ENCODE measurements around the gene TLX2. TPM values are rescaled to one million over a fixed set of nuclear protein-coding genes. Genes with fewer than 3 reads are reported as not detected.
A peak's percentile ranks its signal among the peaks of the same experiment; 100 is the strongest.

TLX2 gene
- total RNA-seq, 1 experiment from 2014 or later: not detected

DNA sequence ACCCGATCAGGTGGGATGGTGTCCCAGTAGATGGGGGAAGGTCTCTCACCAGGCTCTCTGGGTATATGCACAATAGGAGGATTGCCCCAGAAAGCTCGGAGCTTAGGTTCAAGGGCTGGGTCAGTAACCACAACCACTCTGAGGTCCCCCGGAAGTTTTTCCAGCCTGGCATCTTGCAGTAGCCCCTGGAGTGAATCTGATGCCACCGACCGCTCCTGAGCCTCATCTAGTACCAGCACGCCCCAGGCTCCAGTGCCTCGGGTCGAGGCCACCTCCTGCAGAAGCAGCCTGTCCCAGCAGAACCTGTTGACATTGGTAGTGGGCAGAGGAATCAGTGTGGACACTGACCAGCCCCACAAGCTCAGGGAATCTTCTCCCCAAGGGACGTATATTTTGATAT lies 9.8 kb downstream of the TLX2 start:
- TF ChIP-seq, protein P1, sequence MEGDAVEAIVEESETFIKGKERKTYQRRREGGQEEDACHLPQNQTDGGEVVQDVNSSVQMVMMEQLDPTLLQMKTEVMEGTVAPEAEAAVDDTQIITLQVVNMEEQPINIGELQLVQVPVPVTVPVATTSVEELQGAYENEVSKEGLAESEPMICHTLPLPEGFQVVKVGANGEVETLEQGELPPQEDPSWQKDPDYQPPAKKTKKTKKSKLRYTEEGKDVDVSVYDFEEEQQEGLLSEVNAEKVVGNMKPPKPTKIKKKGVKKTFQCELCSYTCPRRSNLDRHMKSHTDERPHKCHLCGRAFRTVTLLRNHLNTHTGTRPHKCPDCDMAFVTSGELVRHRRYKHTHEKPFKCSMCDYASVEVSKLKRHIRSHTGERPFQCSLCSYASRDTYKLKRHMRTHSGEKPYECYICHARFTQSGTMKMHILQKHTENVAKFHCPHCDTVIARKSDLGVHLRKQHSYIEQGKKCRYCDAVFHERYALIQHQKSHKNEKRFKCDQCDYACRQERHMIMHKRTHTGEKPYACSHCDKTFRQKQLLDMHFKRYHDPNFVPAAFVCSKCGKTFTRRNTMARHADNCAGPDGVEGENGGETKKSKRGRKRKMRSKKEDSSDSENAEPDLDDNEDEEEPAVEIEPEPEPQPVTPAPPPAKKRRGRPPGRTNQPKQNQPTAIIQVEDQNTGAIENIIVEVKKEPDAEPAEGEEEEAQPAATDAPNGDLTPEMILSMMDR (conservative IDR thresholded peaks at IDR 0.05; ENCODE audit: low read depth, low read length): no peak
- TF ChIP-seq EZH2 (IDR thresholded peaks at IDR 0.05; ENCODE audit: borderline replicate concordance, low read depth, low read length, poor library complexity, severe bottlenecking): no peak
- intact Hi-C loops (cut with micrococcal nuclease; ENCODE audit: unreplicated experiment): no loop called here
- Histone ChIP-seq H3K27me3 (replicated peaks; ENCODE audit: insufficient read depth, low read depth, low read length, poor library complexity) (peaks cover 15% of the 10 kb centered on the region), H3K4me3 (ENCODE audit: low read depth, low read length, poor library complexity, severe bottlenecking) (no peak overlapping the region), H3K9me3 (ENCODE audit: low read depth, low read length, poor library complexity, severe bottlenecking) (no peaks in the 10 kb centered on the region), H3K4me1 (ENCODE audit: insufficient read depth, low read length, poor library complexity, severe bottlenecking) (peaks cover 8% of the 10 kb centered on the region), H3K36me3 (ENCODE audit: insufficient read depth, low read length, poor library complexity, severe bottlenecking) (peaks cover 25% of the 10 kb centered on the region), H3K27ac (ENCODE audit: low read depth, low read length, poor library complexity, severe bottlenecking) (no peak overlapping the region)
- CTCF ChIA-PET: no interaction called here
- no TSS peak for BruUV-seq (replicated peaks)
- DNase-seq (ENCODE audit: low spot score): no peak
- POLR2A ChIA-PET (ENCODE audit: low non-redundant PET): no interaction called here

DNA sequence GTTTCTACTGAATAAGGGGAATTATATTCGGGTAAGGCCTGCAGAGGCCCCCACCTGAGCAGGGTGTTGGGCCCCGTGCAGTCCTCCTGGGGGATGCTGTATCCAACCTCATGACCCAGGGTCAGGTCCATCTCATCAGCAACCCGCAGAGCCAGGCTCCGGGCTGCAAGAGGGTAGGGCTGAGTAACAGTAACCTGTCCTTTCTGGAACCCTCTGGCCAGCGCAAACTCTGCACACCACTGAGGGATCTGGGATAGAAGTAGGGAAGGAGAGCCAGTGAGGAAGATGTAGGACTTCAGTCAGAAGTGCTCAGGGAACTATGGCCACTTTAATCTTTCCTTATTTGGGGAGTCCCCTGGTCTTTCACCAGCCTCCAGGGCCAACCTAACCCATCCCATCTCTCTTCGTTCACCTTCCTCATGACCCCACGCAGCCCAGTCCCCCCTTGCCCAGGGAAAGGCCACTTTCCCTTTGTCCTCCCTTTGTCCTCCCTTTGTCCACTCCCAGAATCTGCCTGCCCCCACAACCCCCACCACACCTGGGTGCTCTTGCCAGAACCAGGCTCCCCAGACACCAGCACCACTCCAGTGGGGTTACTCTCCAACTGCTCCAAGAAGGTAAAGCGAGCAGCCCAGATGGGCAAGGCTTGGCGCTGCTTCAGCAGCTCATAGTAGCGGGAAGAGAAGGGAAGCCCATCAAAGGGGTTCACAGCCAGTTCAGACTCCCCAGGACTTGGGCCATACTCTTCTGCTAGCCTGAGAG lies 10.9 kb downstream of the TLX2 start:
- intact Hi-C loops (cut with micrococcal nuclease; ENCODE audit: unreplicated experiment): no loop called here
- Histone ChIP-seq H3K4me3 (ENCODE audit: low read depth, low read length, poor library complexity, severe bottlenecking) (no peak overlapping the region), H3K27me3 (replicated peaks; ENCODE audit: insufficient read depth, low read depth, low read length, poor library complexity) (peaks cover 4% of the 10 kb centered on the region), H3K4me1 (ENCODE audit: insufficient read depth, low read length, poor library complexity, severe bottlenecking) (peaks cover 8% of the 10 kb centered on the region), H3K9me3 (ENCODE audit: low read depth, low read length, poor library complexity, severe bottlenecking) (no peaks in the 10 kb centered on the region), H3K36me3 (ENCODE audit: insufficient read depth, low read length, poor library complexity, severe bottlenecking) (peaks cover 25% of the 10 kb centered on the region), H3K27ac (ENCODE audit: low read depth, low read length, poor library complexity, severe bottlenecking) (no peak overlapping the region)
- no TSS peak for BruUV-seq (replicated peaks)
- ChIA-PET CTCF (no interaction called here), POLR2A (ENCODE audit: low non-redundant PET) (no interaction called here)
- no peak for DNase-seq (ENCODE audit: low spot score)
- TF ChIP-seq EZH2 (IDR thresholded peaks at IDR 0.05; ENCODE audit: borderline replicate concordance, low read depth, low read length, poor library complexity, severe bottlenecking): no peak
- TF ChIP-seq, protein P1 (conservative IDR thresholded peaks at IDR 0.05; ENCODE audit: low read depth, low read length): no peak

DNA sequence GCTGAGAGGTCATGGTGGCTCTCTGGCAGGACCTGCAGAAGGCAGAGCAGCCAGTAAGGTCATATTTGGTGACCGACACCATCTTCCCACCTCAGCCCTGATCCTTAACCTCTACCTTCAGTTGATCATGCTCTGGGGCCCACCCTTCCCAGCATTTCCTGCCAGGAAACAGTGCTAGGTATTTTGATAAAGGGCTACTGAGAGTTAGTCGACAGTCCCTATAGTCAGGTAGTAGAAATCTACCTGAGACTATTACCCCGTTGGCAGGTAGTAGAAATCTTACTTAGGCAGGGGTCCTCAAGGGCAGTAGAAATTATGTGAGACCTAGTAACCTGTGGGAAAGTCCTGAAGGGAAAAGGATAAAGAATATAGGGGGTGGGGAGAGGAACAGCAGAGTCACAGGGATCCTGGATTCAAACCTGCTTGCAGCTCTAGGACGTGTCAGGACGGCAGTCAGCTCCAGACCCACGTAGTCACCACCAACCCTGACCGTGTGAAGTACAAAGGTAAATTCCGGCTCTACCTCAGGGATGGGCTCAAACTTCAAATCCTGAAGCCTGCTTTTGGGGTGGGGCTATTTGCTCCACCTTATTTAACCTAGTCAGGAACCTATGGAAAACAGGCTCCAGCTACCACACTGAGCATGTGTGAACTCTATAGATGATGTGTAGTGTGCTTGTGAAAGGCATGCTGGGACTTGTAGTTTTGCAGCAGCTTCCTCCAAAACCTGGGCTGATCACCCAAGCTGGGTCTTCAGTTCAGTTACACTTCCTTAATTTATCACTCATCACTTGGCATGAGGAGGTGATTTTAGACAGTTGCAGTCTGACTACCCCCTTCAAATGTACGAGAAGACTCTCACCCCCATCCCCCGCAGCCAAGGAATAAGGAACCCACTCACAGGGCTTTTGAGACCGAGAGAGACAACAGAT lies 11.7 kb downstream of the TLX2 start, which contains the start of gene DQX1:
Gene DQX1, minus strand, starts transcription at position 515 of the 932 bp plus-strand sequence. Its CDS starts 502 bp downstream, at position 13.
- no peaks in the 10 kb centered on the region for H3K9me3 ChIP-seq (ENCODE audit: low read depth, low read length, poor library complexity, severe bottlenecking)
- no peak within 1 kb of the TSS for H3K4me3 ChIP-seq (ENCODE audit: low read depth, low read length, poor library complexity, severe bottlenecking)
- H3K27me3 ChIP-seq (replicated peaks; ENCODE audit: insufficient read depth, low read depth, low read length, poor library complexity): no peaks in the 10 kb centered on the region
- CTCF ChIA-PET: no interaction called here
- peak; percentile 44 for DNase-seq (ENCODE audit: low spot score)
- BruUV-seq (replicated peaks): no TSS peak
- POLR2A ChIA-PET (ENCODE audit: low non-redundant PET): no interaction called here
- peaks cover 25% of the 10 kb centered on the region for H3K36me3 ChIP-seq (ENCODE audit: insufficient read depth, low read length, poor library complexity, severe bottlenecking)
- TF ChIP-seq EZH2 (IDR thresholded peaks at IDR 0.05; ENCODE audit: borderline replicate concordance, low read depth, low read length, poor library complexity, severe bottlenecking): no peak
- TF ChIP-seq, protein P1 (conservative IDR thresholded peaks at IDR 0.05; ENCODE audit: low read depth, low read length): no peak
- no peak within 1 kb of the TSS for H3K27ac ChIP-seq (ENCODE audit: low read depth, low read length, poor library complexity, severe bottlenecking)
- intact Hi-C loops (cut with micrococcal nuclease; ENCODE audit: unreplicated experiment): no loop called here
- H3K4me1 ChIP-seq (ENCODE audit: insufficient read depth, low read length, poor library complexity, severe bottlenecking): peaks cover 11% of the 10 kb centered on the region
